Measurements from ENCODE around the gene TTC9.
A peak's percentile ranks its signal among the peaks of the same experiment; 100 is the strongest.

The TTC9 gene

DNA sequence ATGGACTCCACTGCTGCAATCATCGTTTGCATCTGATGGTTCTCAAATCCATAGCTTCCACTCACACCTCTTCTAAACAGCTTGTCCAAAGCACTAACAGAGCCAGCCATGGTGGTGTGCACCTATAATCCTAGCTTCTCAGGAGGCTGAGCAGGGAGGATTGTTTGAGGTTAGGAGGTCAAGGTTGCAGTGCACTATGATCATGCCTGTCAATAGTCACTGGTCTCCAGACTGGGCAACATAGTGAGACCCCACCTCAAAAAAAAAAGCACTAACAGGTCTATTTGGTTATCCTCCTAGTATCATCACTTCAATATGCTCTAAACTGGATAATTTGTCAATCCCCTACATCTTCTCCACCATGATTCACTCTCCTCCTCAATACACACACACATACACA lies 63.2 kb downstream of the TTC9 start:
- Histone ChIP-seq H3K4me3 (no peak overlapping the region), H3K9me3 (no peaks in the 10 kb centered on the region), H3K27ac (no peak overlapping the region), H3K27me3 (peaks cover 0 to 17% of the 10 kb centered on the region in 2 donors), H3K4me1 (no peaks in the 10 kb centered on the region), H3K36me3 (no peaks in the 10 kb centered on the region)
- TF ChIP-seq, protein P1, sequence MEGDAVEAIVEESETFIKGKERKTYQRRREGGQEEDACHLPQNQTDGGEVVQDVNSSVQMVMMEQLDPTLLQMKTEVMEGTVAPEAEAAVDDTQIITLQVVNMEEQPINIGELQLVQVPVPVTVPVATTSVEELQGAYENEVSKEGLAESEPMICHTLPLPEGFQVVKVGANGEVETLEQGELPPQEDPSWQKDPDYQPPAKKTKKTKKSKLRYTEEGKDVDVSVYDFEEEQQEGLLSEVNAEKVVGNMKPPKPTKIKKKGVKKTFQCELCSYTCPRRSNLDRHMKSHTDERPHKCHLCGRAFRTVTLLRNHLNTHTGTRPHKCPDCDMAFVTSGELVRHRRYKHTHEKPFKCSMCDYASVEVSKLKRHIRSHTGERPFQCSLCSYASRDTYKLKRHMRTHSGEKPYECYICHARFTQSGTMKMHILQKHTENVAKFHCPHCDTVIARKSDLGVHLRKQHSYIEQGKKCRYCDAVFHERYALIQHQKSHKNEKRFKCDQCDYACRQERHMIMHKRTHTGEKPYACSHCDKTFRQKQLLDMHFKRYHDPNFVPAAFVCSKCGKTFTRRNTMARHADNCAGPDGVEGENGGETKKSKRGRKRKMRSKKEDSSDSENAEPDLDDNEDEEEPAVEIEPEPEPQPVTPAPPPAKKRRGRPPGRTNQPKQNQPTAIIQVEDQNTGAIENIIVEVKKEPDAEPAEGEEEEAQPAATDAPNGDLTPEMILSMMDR (IDR thresholded peaks at IDR 0.05) = no peak
- intact Hi-C loops (cut with DNase I; ENCODE audit: low total_unique reads) = no loop called here
- no peak for DNase-seq

DNA sequence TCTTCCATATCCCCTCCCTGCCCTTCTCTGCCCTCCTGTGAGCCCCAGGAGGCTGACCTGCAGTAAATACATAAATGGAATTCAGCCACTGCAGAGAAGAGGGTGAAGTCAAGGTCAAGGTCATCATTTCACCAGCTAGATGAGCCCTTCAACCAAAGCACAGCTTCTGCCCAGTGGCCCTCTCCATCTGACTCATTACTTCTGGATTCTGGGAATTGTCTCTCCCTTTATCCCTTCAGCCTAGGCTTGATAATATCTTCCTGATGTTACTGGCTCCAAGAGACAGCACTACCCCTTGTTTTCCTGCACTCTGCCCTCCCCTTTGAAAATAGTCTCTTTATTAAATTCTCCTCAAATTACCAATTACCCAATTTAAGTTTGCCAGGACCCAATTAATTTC lies 64.5 kb downstream of the TTC9 start:
- Histone ChIP-seq H3K4me1 (no peaks in the 10 kb centered on the region), H3K9me3 (no peaks in the 10 kb centered on the region), H3K36me3 (no peaks in the 10 kb centered on the region), H3K27ac (no peak overlapping the region), H3K27me3 (peaks cover 0 to 17% of the 10 kb centered on the region in 2 donors), H3K4me3 (no peak overlapping the region)
- DNase-seq = peak in 1 of 2 donors; percentile 6
- intact Hi-C loops (cut with DNase I; ENCODE audit: low total_unique reads) = no loop called here
- TF ChIP-seq, protein P1 (IDR thresholded peaks at IDR 0.05) = no peak

DNA sequence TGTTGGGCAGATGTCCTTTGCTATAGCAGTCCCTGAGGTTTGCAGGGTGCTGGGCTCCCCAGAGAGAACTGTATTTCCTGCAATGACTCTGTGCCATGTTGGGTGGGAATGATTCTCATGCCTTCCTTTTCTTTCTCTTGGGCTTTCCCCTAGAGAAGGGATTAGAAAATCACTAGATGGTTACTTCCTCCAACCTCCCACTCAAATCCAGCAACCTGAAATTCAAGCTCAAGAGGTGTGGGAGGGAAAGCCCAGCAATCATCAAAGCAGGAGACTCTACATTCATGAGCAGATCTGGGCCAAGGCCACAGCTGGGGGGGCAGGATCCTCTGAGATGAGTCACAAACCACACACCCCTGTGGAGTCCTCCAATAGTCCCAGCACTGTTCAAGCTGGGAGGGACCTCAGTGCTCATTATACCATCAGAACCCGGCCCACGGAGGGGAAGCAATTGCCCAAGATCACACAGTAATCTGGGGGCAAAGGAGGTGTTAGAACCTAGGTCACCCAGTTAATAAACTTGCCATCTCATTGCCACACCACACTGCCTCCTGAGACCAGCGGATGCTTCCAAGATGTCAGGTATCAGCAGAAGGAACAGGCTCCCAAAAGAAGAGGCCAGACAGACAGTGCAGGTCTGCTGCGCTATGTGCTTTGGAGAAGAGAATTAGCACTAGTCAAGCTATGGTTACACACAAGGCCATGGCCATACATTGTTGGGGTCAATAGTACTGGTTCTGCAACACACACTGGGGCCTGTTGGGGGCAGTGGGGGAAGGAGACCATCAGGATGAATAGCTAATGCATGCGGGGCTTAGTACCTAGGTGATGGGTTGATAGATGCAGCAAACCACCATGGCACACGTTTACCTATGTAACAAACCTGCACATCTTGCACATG lies 65.7 kb downstream of the TTC9 start:
- H3K4me1 ChIP-seq = no peaks in the 10 kb centered on the region
- H3K36me3 ChIP-seq = no peaks in the 10 kb centered on the region
- no peak overlapping the region for H3K4me3 ChIP-seq
- intact Hi-C loops (cut with DNase I; ENCODE audit: low total_unique reads) = no loop called here
- peaks cover 0 to 17% of the 10 kb centered on the region in 2 donors for H3K27me3 ChIP-seq
- no peaks in the 10 kb centered on the region for H3K9me3 ChIP-seq
- TF ChIP-seq, protein P1 (IDR thresholded peaks at IDR 0.05) = no peak
- DNase-seq = peak in 1 of 2 donors; percentile 41
- H3K27ac ChIP-seq = no peak overlapping the region

DNA sequence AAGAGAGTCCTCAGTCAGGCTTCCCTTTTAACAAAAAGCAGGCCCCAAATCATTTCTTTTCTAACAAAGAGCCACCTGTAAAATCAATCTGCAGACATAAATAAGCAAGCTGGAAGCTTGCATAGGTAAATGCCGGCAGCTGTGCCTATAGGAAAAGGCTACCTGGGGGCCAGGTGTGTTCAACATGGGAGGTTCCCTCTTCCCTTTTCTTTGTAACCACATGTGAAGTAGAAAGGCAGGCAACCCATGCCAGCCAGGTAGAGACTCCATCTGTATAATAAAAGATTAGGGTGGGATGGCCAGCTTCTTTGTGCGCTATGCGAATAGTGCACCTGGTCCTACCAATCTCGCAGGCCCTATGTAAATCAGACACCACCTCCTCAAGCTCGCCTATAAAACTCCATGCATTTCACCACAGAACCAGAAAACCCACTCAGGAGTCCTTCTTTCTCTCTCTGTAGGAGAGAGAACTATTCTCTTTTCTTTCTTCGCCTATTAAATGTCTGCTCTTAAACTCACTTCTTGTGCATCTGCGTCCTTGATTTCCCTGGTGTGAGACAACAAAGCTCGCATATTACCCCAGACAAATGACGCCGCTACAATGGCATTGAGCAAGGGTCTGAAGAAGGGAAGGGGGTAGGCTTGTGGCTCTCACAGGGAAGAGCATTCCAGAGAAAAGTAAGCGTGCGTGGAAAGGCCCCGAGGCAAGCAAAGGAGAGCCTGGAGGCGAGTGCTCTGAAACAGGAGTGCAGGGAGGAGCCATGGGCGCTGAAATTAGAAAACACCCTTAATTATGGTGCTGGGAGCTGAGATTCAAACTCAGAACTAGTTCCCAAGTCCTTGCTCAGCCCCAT lies 67.2 kb downstream of the TTC9 start:
- Histone ChIP-seq H3K4me3 (no peak overlapping the region), H3K9me3 (no peaks in the 10 kb centered on the region), H3K27me3 (peaks cover 0 to 17% of the 10 kb centered on the region in 2 donors), H3K36me3 (no peaks in the 10 kb centered on the region), H3K4me1 (peaks cover 0 to 13% (median 10%) of the 10 kb centered on the region in 4 donors), H3K27ac (no peak overlapping the region)
- TF ChIP-seq, protein P1 (IDR thresholded peaks at IDR 0.05) = no peak
- no peak for DNase-seq
- intact Hi-C loops (cut with DNase I; ENCODE audit: low total_unique reads) = no loop called here

DNA sequence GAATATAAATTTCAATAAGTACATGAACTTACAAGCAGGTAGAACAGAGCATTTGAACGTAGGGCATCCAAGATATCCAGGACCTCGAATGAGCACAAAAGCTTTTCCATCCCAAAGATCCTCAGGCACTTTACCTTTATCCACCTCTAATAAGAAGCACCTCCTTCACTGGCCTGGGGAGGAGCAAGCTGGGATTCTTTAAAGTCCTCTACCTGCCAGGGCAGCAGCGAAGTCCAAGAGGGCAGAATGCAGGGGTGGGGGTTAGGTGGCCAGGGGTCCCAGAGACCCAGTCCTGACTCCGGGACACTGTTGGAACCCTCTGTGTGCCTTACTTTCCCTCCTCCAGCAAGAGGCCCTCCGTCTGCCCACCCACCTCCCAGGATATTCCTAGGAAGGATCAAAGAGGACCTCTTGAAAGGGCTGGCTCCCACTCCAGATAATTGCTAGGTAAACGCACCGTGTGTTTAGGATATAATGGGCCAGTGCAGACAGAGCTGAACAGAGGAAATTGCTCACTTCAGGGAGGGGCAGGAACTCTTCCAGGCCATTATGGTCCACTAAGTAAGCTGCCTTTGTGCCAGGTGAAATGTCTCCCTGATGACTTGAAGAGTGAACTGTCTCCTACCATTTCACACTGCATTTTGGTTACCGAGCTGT lies 68.1 kb downstream of the TTC9 start:
- TF ChIP-seq, protein P1 (IDR thresholded peaks at IDR 0.05) = no peak
- Histone ChIP-seq H3K36me3 (no peaks in the 10 kb centered on the region), H3K27ac (no peak overlapping the region), H3K4me1 (peaks cover 0 to 17% (median 10%) of the 10 kb centered on the region in 4 donors), H3K4me3 (no peak overlapping the region), H3K27me3 (peaks cover 0 to 17% of the 10 kb centered on the region in 2 donors), H3K9me3 (no peaks in the 10 kb centered on the region)
- intact Hi-C loops (cut with DNase I; ENCODE audit: low total_unique reads) = no loop called here
- DNase-seq = no peak
